ENCODE measurements around the gene ZKSCAN2.

DNA sequence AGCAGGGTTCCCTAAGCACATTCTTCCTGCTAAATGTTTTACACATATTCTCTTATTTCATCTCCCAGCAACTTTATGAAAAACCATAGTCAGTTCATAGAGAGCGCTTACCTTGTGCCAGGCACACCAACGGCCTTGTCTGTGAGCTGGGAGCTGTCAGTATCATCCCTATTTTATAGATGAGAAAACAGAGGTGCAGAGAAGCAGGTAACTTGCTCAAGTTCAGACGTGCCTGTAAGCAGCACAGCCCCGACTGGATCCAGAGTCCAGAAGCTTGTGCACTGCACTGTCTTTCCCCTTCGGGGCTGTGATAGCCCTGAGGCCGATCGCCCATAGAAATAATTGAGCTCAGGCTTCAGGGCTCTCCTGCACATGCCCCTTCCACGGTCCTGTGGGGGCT, 34.7 kb downstream of the ZKSCAN2 start:
- no peak for TF ChIP-seq EZH2phosphoT487 (IDR thresholded peaks at IDR 0.05; ENCODE audit: low read length)
- TF ChIP-seq, protein P1, sequence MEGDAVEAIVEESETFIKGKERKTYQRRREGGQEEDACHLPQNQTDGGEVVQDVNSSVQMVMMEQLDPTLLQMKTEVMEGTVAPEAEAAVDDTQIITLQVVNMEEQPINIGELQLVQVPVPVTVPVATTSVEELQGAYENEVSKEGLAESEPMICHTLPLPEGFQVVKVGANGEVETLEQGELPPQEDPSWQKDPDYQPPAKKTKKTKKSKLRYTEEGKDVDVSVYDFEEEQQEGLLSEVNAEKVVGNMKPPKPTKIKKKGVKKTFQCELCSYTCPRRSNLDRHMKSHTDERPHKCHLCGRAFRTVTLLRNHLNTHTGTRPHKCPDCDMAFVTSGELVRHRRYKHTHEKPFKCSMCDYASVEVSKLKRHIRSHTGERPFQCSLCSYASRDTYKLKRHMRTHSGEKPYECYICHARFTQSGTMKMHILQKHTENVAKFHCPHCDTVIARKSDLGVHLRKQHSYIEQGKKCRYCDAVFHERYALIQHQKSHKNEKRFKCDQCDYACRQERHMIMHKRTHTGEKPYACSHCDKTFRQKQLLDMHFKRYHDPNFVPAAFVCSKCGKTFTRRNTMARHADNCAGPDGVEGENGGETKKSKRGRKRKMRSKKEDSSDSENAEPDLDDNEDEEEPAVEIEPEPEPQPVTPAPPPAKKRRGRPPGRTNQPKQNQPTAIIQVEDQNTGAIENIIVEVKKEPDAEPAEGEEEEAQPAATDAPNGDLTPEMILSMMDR (IDR thresholded peaks at IDR 0.05; ENCODE audit: low read length), result no peak
